ENCODE measurements around the gene LXN.

DNA sequence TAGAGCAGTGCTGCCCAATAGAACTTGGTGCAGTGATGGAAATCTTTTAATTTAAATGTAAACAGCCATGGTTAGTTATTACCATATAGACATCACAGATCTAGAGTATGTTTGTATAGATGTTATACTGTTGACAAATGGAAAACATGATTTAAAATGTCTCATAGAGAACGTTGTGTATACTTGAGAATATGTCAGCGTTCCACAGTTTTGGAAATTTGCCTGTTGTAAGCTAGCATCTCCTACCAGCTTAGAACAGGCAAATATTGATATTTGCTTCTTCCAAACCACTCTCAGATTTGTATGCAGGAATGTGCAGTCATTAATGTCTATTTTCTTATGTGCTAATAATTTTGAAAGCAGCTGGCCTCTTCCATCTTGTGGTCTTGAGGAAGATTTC lies 8.4 kb upstream of the LXN start:
- TF ChIP-seq, protein P1, sequence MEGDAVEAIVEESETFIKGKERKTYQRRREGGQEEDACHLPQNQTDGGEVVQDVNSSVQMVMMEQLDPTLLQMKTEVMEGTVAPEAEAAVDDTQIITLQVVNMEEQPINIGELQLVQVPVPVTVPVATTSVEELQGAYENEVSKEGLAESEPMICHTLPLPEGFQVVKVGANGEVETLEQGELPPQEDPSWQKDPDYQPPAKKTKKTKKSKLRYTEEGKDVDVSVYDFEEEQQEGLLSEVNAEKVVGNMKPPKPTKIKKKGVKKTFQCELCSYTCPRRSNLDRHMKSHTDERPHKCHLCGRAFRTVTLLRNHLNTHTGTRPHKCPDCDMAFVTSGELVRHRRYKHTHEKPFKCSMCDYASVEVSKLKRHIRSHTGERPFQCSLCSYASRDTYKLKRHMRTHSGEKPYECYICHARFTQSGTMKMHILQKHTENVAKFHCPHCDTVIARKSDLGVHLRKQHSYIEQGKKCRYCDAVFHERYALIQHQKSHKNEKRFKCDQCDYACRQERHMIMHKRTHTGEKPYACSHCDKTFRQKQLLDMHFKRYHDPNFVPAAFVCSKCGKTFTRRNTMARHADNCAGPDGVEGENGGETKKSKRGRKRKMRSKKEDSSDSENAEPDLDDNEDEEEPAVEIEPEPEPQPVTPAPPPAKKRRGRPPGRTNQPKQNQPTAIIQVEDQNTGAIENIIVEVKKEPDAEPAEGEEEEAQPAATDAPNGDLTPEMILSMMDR (IDR thresholded peaks at IDR 0.05; ENCODE audit: low read length) = no peak
- no peak for TF ChIP-seq EZH2 (IDR thresholded peaks at IDR 0.05; ENCODE audit: borderline replicate concordance, low read length)
